ENCODE results near the gene NTF3. TPM values are rescaled to one million over a fixed set of nuclear protein-coding genes. Genes with fewer than 3 reads are reported as not detected.

The NTF3 gene
- total RNA-seq, 4 donors from 2014 or later = 0.80 to 2.9 (median 1.3) TPM

GRCh38 chr12:5392961-5393360 lies 38.9 kb upstream of the NTF3 start:
- DNase-seq (ENCODE audit: low spot score in 2 of 2) = no peak
- no peak overlapping the region for H3K4me3 ChIP-seq
- 90% methylated on average over 5 of the region's 5 CpGs for WGBS
- peaks cover 29% of the 10 kb centered on the region for H3K27me3 ChIP-seq
- TF ChIP-seq POLR2AphosphoS5 (IDR thresholded peaks at IDR 0.05) = no peak
- TF ChIP-seq EP300 (IDR thresholded peaks at IDR 0.05) = no peak
- no peak for TF ChIP-seq CTCF (IDR thresholded peaks at IDR 0.05)
- no peak for TF ChIP-seq POLR2A (IDR thresholded peaks at IDR 0.05)
- no peaks in the 10 kb centered on the region for H3K9me3 ChIP-seq
- peaks cover 4% of the 10 kb centered on the region for H3K4me1 ChIP-seq
- H3K36me3 ChIP-seq = no peaks in the 10 kb centered on the region
- H3K27ac ChIP-seq = no peak overlapping the region

GRCh38 chr12:5395443-5396271 lies 36.3 kb upstream of the NTF3 start:
- no peak overlapping the region for H3K4me3 ChIP-seq
- H3K36me3 ChIP-seq = no peaks in the 10 kb centered on the region
- TF ChIP-seq POLR2AphosphoS5 (IDR thresholded peaks at IDR 0.05) (no peak), EP300 (IDR thresholded peaks at IDR 0.05) (no peak)
- H3K9me3 ChIP-seq = no peaks in the 10 kb centered on the region
- 10% methylated on average over 13 of the region's 13 CpGs for WGBS
- no peak for DNase-seq (ENCODE audit: low spot score in 2 of 2)
- H3K27ac ChIP-seq = no peak overlapping the region
- H3K27me3 ChIP-seq = peaks cover 24% of the 10 kb centered on the region
- peaks cover 4% of the 10 kb centered on the region for H3K4me1 ChIP-seq

- Histone ChIP-seq H3K27ac (no peak overlapping the region), H3K9me3 (no peaks in the 10 kb centered on the region), H3K4me1 (peaks cover 4% of the 10 kb centered on the region), H3K27me3 (peaks cover 24% of the 10 kb centered on the region), H3K36me3 (no peaks in the 10 kb centered on the region), H3K4me3 (no peak overlapping the region)
- WGBS = 76% methylated on average over 1 of the region's 1 CpG
- TF ChIP-seq POLR2A (IDR thresholded peaks at IDR 0.05) (no peak), CTCF (IDR thresholded peaks at IDR 0.05) (no peak), EP300 (IDR thresholded peaks at IDR 0.05) (no peak), POLR2AphosphoS5 (IDR thresholded peaks at IDR 0.05) (no peak)
- DNase-seq (ENCODE audit: low spot score in 2 of 2) = no peak
Measured at GRCh38 chr12:5396541-5396940, 35.4 kb upstream of the NTF3 start.

GRCh38 chr12:5399266-5399665 lies 32.6 kb upstream of the NTF3 start:
- TF ChIP-seq POLR2A (IDR thresholded peaks at IDR 0.05) = no peak
- TF ChIP-seq EP300 (IDR thresholded peaks at IDR 0.05) = no peak
- no peak for TF ChIP-seq POLR2AphosphoS5 (IDR thresholded peaks at IDR 0.05)
- no peak for TF ChIP-seq CTCF (IDR thresholded peaks at IDR 0.05)
- H3K9me3 ChIP-seq = no peaks in the 10 kb centered on the region
- H3K4me1 ChIP-seq = peaks cover 4% of the 10 kb centered on the region
- no peak overlapping the region for H3K4me3 ChIP-seq
- WGBS = 94% methylated on average over 2 of the region's 2 CpGs
- H3K27ac ChIP-seq = no peak overlapping the region
- DNase-seq (ENCODE audit: low spot score in 2 of 2) = no peak
- H3K36me3 ChIP-seq = no peaks in the 10 kb centered on the region
- H3K27me3 ChIP-seq = peaks cover 24% of the 10 kb centered on the region

GRCh38 chr12:5402009-5402935 lies 29.6 kb upstream of the NTF3 start:
- WGBS = 47% methylated on average over 8 of the region's 8 CpGs
- peaks cover 14% of the 10 kb centered on the region for H3K27me3 ChIP-seq
- no peak overlapping the region for H3K27ac ChIP-seq
- H3K4me3 ChIP-seq = no peak overlapping the region
- no peak for DNase-seq (ENCODE audit: low spot score in 2 of 2)
- no peaks in the 10 kb centered on the region for H3K4me1 ChIP-seq
- H3K9me3 ChIP-seq = no peaks in the 10 kb centered on the region
- TF ChIP-seq CTCF (IDR thresholded peaks at IDR 0.05) = no peak
- no peak for TF ChIP-seq POLR2A (IDR thresholded peaks at IDR 0.05)
- no peak for TF ChIP-seq EP300 (IDR thresholded peaks at IDR 0.05)
- TF ChIP-seq POLR2AphosphoS5 (IDR thresholded peaks at IDR 0.05) = no peak
- H3K36me3 ChIP-seq = no peaks in the 10 kb centered on the region
